HG03064 (cell line): ENCODE measurements around the gene EPO.
"Not testable (repeated sequence)": the region's sequence is repeated elsewhere in the genome, so short reads cannot be mapped to it uniquely, and the experiment has no call there.

Experiments
- ATAC-seq: cut with Tn5 transposase; IDR thresholded peaks from one replicate; pipeline ENCODE4 v1.9.1; 2021; ENCODE audit warnings: low read depth; ENCODE audit not compliant: unreplicated experiment

The EPO gene

GRCh38 chr7:100701089-100701488 is 19.2 kb upstream of the EPO start:
- not testable (repeated sequence) for ATAC-seq

GRCh38 chr7:100705320-100705752 is 14.9 kb upstream of the EPO start:
- ATAC-seq = peak; percentile 54

- peak; percentile 73 for ATAC-seq
These were observed 14.3 kb upstream of the EPO start, which contains the start of gene POP7 for GRCh38 chr7:100705753-100706671. TSS of gene POP7 (plus strand) at chr7:100706121. CDS start at chr7:100706831, 710 bp downstream.

GRCh38 chr7:100706672-100707311 is 13.5 kb upstream of the EPO start:
- ATAC-seq = no peak

GRCh38 chr7:100708395-100708794 is 11.9 kb upstream of the EPO start:
- no peak for ATAC-seq

GRCh38 chr7:100710452-100710851 is 9.8 kb upstream of the EPO start:
- ATAC-seq = no peak

GRCh38 chr7:100711369-100711768 is 8.9 kb upstream of the EPO start:
- no peak for ATAC-seq

GRCh38 chr7:100714725-100715124 is 5.5 kb upstream of the EPO start:
- no peak for ATAC-seq

- not testable (repeated sequence) for ATAC-seq
These were observed 3.2 kb upstream of the EPO start for GRCh38 chr7:100717073-100717472.

GRCh38 chr7:100719523-100720278 is 567 bp upstream of the EPO start:
- ATAC-seq = no peak

GRCh38 chr7:100720671-100721504 is 620 bp downstream of the EPO start:
- no peak for ATAC-seq

GRCh38 chr7:100721505-100721812 is 1.2 kb downstream of the EPO start:
- ATAC-seq = no peak

- ATAC-seq = no peak
These were observed 2.4 kb downstream of the EPO start for GRCh38 chr7:100722480-100723212.

- ATAC-seq = no peak
These were observed 3.5 kb downstream of the EPO start for GRCh38 chr7:100723732-100724275.

GRCh38 chr7:100724364-100724763 is 4.1 kb downstream of the EPO start:
- ATAC-seq = not testable (repeated sequence)

- no peak for ATAC-seq
These were observed 6.9 kb downstream of the EPO start for GRCh38 chr7:100726996-100727761.

GRCh38 chr7:100728196-100728595 is 7.9 kb downstream of the EPO start:
- no peak for ATAC-seq

GRCh38 chr7:100730136-100730800 is 10.0 kb downstream of the EPO start:
- no peak for ATAC-seq
